Activated CD8-positive, alpha-beta memory T cell treated with anti-CD3 and anti-CD28 coated beads, Interleukin-2, amount 10 ng/mL, durations not matched to agents 7 days and 5 days (primary cell): Measurements from ENCODE around the gene GASK1A. TPM values are rescaled to one million over a fixed set of nuclear protein-coding genes. Genes with fewer than 3 reads are reported as not detected.

Experiments
- ATAC-seq: fragments of 150-1000 bp; cut with Tn5 transposase; one replicate; pipeline ENCODE4 v1.10.0; 2021; ENCODE audit warnings: moderate library complexity
- CTCF ChIA-PET: fragments of 350-600 bp; sonication (Branson Sonifier 250); formaldehyde crosslinking; loops from one replicate; lab custom pipeline; 2021; ENCODE audit warnings: antibody characterized with exemption; lab: Charles Lee
- DNase-seq: peaks from one replicate; pipeline ENCODE4 v3.0.0-alpha.2; 2020
- H3K27ac Mint-ChIP-seq: one replicate; pipeline ENCODE4 v1.8.0; 2021; ENCODE audit warnings: mild to moderate bottlenecking, mixed read lengths
- H3K27me3 Mint-ChIP-seq: one replicate; pipeline ENCODE4 v1.8.0; 2021; ENCODE audit warnings: mixed read lengths
- H3K36me3 Mint-ChIP-seq: one replicate; pipeline ENCODE4 v1.8.0; 2021; ENCODE audit warnings: mild to moderate bottlenecking, mixed read lengths
- H3K4me1 Mint-ChIP-seq: one replicate; pipeline ENCODE4 v1.8.0; 2021; ENCODE audit warnings: mixed read lengths
- H3K4me3 Mint-ChIP-seq: one replicate; pipeline ENCODE4 v1.8.0; 2021; ENCODE audit warnings: mild to moderate bottlenecking, moderate library complexity, mixed read lengths
- H3K9me3 Mint-ChIP-seq: one replicate; pipeline ENCODE4 v1.8.0; 2022; ENCODE audit warnings: low read depth, mixed read lengths
- total RNA-seq, 2 experiments: library from RNA; stranded (reverse); gene quantifications; one replicate each; pipeline ENCODE4 v1.2.3, GENCODE V29; 2021

The GASK1A gene
- total RNA-seq, 2 experiments from 2014 or later, result not detected

- Mint-ChIP-seq H3K27ac (no peak overlapping the region), H3K4me3 (no peak overlapping the region), H3K4me1 (peaks cover 26% of the 10 kb centered on the region), H3K27me3 (no peaks in the 10 kb centered on the region), H3K36me3 (no peaks in the 10 kb centered on the region), H3K9me3 (peaks cover 3% of the 10 kb centered on the region)
- CTCF ChIA-PET, result interaction anchor here (1.0 kb wide), 1 partner anchor 58 kb away, joined by 3 read pairs; no protein-coding TSS in a partner anchor
- DNase-seq, result no peak
- ATAC-seq, result no peak
Measured at GRCh38 chr3:43019826-43020225, 40.7 kb downstream of the GASK1A start.

GRCh38 chr3:43021186-43021585 is 42.1 kb downstream of the GASK1A start:
- Mint-ChIP-seq H3K4me3 (no peak overlapping the region), H3K9me3 (peaks cover 3% of the 10 kb centered on the region), H3K36me3 (no peaks in the 10 kb centered on the region), H3K27ac (no peak overlapping the region), H3K4me1 (peaks cover 26% of the 10 kb centered on the region), H3K27me3 (no peaks in the 10 kb centered on the region)
- ATAC-seq, result no peak
- CTCF ChIA-PET, result no interaction called here
- no peak for DNase-seq

DNA sequence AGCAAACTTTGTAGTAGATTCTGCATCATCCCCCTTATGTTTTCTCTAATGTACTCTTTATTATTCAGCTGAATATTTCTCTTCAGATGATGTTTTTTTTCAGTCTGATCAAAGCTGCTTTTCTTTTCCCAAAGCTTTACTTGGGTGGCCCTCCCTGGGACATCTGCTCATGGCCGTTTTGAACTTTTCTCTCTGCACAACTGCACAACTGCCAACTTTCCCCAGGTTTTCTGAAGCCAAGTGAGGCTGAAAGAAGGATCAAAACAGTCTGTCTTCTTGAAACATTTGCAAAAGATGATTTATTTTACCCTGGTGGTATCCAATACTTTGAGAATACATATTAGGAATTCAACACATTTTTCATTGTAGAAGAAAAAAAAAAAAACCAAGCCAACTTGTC is 43.0 kb downstream of the GASK1A start:
- CTCF ChIA-PET, result interaction anchor here (0.8 to 1.6 kb wide), 2 partner anchors 12 to 14 kb away, joined by 3 read pairs; no protein-coding TSS in a partner anchor

DNA sequence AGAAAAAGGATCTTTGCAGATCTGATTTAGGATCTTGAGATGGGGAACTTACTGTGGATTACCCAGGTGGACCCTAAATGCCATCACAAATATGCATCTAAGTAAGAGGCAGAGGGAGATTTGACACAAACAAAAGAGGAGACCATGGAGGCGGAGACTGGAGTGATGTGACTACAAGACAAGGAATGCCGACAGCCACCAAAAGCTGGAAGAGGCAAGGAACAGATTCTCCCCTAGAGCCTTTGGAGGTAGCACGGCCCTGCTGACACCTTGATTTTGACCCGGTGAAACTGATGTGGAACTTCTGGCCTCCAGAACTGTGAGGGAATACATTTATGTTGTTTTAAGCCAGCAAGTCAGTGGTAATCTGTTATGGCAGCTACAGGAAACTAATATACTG is 44.0 kb downstream of the GASK1A start:
- DNase-seq (no peak), ATAC-seq (no peak)
- H3K27ac Mint-ChIP-seq, result no peak overlapping the region
- CTCF ChIA-PET, result interaction anchor here (1.2 to 1.6 kb wide), 2 partner anchors 15 to 48 kb away, joined by 3 read pairs; no protein-coding TSS in a partner anchor
- H3K36me3 Mint-ChIP-seq, result no peaks in the 10 kb centered on the region
- no peak overlapping the region for H3K4me3 Mint-ChIP-seq
- no peaks in the 10 kb centered on the region for H3K27me3 Mint-ChIP-seq
- H3K4me1 Mint-ChIP-seq, result peaks cover 26% of the 10 kb centered on the region
- peaks cover 3% of the 10 kb centered on the region for H3K9me3 Mint-ChIP-seq

More for the DNA sequence above, 43.0 kb downstream of the GASK1A start:
- Mint-ChIP-seq H3K4me1 (peaks cover 26% of the 10 kb centered on the region), H3K4me3 (no peak overlapping the region), H3K36me3 (no peaks in the 10 kb centered on the region), H3K9me3 (peaks cover 3% of the 10 kb centered on the region), H3K27ac (no peak overlapping the region), H3K27me3 (no peaks in the 10 kb centered on the region)
- ATAC-seq (no peak), DNase-seq (no peak)

GRCh38 chr3:43023746-43024145 is 44.6 kb downstream of the GASK1A start:
- peak overlapping the region; percentile 69 for H3K27ac Mint-ChIP-seq
- peak overlapping the region; percentile 22 for H3K4me3 Mint-ChIP-seq
- peaks cover 2% of the 10 kb centered on the region for H3K9me3 Mint-ChIP-seq
- H3K27me3 Mint-ChIP-seq, result no peaks in the 10 kb centered on the region
- ATAC-seq (peak; percentile 27), DNase-seq (no peak)
- CTCF ChIA-PET, result interaction anchor here (1.2 to 1.6 kb wide), 2 partner anchors 16 to 47 kb away, joined by 3 read pairs; no protein-coding TSS in a partner anchor
- H3K36me3 Mint-ChIP-seq, result no peaks in the 10 kb centered on the region
- peaks cover 24% of the 10 kb centered on the region for H3K4me1 Mint-ChIP-seq

- CTCF ChIA-PET, result interaction anchor here (1.2 kb wide), 1 partner anchor 47 kb away, joined by 3 read pairs; no protein-coding TSS in a partner anchor
- Mint-ChIP-seq H3K4me1 (peaks cover 24% of the 10 kb centered on the region), H3K4me3 (peak overlapping the region; percentile 22), H3K27me3 (no peaks in the 10 kb centered on the region), H3K36me3 (no peaks in the 10 kb centered on the region), H3K9me3 (no peaks in the 10 kb centered on the region), H3K27ac (peak overlapping the region; percentile 69)
- DNase-seq (peak; percentile 65), ATAC-seq (peak; percentile 91)
Measured at GRCh38 chr3:43024181-43024885, 45.2 kb downstream of the GASK1A start.

DNA sequence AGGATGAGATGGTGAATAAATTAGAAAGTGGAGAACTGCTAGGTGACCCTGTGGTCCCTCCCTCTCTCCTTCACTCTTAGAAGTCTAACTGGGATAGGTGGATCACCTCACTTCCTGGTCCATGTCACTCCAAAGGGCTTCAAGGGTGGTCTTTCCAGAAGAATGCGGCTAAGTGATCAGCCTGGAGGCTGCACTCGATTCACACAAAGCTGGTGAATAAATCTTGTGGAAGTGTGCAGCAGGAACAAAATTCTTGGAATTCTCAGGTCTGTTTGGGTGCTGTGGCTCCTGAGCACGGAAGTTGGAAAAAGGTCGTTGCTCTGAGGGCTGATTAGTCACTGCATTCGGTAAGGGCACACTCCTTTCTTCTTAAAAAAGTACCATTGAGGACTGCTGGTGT is 46.3 kb downstream of the GASK1A start:
- ATAC-seq (no peak), DNase-seq (peak; percentile 28)
- H3K4me1 Mint-ChIP-seq, result peaks cover 24% of the 10 kb centered on the region
- no peak overlapping the region for H3K27ac Mint-ChIP-seq
- no peaks in the 10 kb centered on the region for H3K9me3 Mint-ChIP-seq
- H3K27me3 Mint-ChIP-seq, result no peaks in the 10 kb centered on the region
- H3K36me3 Mint-ChIP-seq, result no peaks in the 10 kb centered on the region
- no peak overlapping the region for H3K4me3 Mint-ChIP-seq
- CTCF ChIA-PET, result no interaction called here

DNA sequence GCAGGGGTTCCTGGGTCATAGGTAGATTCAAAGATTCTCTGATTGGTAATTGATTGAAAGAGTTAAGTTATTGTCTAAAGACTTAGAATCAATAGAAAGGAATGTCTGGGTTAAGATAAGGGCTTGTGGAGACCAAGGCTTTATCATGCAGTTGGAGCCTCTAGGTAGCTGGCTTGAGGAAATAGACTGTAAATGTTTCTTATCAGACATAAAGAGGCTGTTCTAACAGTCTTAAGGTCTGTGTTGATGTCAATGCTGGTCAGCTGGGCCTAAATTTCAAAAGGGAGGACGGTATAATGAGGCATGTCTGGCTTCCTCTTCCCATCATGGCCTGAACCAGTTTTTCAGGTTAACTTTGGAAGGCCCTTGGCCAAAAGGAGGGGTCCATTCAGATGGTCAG is 48.9 kb downstream of the GASK1A start:
- H3K27me3 Mint-ChIP-seq, result no peaks in the 10 kb centered on the region
- no peak overlapping the region for H3K4me3 Mint-ChIP-seq
- CTCF ChIA-PET, result no interaction called here

DNA sequence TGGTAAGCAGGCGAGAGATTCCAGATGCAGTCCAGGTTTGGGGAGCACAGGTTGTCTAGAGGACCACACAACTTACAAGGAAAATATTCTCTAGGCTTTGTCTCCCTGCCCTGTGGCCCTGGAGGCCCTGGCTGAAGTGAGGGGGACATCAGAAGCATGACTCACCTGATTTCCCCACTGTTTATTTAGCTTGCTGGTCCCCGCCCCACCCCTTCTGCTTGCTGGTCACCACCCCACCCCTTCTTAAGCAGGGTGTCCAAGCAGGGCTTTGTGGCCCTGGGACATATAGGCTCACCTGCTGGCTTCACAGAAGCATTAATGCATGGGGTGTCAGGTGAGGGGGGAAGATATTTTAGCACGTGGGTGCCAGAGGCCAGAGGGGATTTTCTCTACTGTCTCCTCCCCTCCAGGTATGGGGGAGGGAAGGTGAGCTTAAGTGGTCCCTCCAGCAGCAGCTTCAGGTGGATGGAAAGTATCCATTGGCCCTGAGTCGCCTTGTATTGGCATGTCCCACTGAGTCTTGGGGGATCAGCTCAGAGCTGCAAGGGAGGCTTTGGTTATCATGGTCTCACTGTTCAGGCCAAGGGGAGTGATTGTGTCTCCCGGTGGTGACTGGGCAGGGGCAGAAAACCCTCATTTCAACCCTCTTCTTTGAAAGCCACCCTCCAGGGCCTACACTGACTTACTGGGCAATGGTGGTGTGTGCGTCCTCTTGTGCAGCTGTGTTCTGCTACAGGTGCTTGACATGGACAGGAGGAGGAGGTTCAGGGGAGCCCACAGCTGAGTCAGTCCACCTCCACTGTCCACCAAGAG is 49.8 kb downstream of the GASK1A start:
- CTCF ChIA-PET, result no interaction called here
- no peak overlapping the region for H3K27ac Mint-ChIP-seq
- ATAC-seq (no peak), DNase-seq (peak; percentile 33)
- no peaks in the 10 kb centered on the region for H3K36me3 Mint-ChIP-seq
- no peak overlapping the region for H3K4me3 Mint-ChIP-seq
- no peaks in the 10 kb centered on the region for H3K27me3 Mint-ChIP-seq
- H3K9me3 Mint-ChIP-seq, result no peaks in the 10 kb centered on the region
- H3K4me1 Mint-ChIP-seq, result peaks cover 10% of the 10 kb centered on the region

More for the DNA sequence above, 48.9 kb downstream of the GASK1A start:
- Mint-ChIP-seq H3K9me3 (no peaks in the 10 kb centered on the region), H3K4me1 (peaks cover 18% of the 10 kb centered on the region), H3K27ac (no peak overlapping the region), H3K36me3 (no peaks in the 10 kb centered on the region)
- DNase-seq, result peak; percentile 14
- ATAC-seq, result no peak

- Mint-ChIP-seq H3K4me3 (no peak overlapping the region), H3K27me3 (no peaks in the 10 kb centered on the region), H3K4me1 (no peaks in the 10 kb centered on the region), H3K27ac (no peak overlapping the region), H3K9me3 (no peaks in the 10 kb centered on the region), H3K36me3 (no peaks in the 10 kb centered on the region)
- CTCF ChIA-PET, result no interaction called here
- ATAC-seq, result no peak
- peak; percentile 9 for DNase-seq
Measured at GRCh38 chr3:43030162-43030935, 51.2 kb downstream of the GASK1A start.

DNA sequence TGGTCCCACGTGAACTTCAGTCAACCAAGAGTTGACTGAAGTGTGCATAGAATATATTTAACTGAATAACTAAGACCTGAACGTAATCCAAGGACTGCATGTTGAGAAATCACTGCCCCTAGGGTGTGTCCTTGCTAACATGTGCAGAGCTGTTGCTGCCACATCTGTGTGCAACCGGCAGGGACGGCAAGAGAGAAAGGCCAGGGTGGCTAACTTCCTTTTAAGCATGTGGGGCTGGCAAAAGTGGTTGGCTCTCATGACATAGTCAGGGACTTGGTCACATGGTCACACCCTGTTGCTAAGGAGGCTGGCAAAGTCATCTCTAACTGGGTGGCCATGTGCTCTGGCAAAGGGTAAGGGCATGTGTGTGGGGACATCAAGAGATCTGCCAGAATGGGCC is 52.4 kb downstream of the GASK1A start:
- ATAC-seq (no peak), DNase-seq (peak; percentile 27)
- Mint-ChIP-seq H3K27me3 (no peaks in the 10 kb centered on the region), H3K36me3 (no peaks in the 10 kb centered on the region), H3K27ac (no peak overlapping the region), H3K4me1 (no peaks in the 10 kb centered on the region), H3K4me3 (no peak overlapping the region), H3K9me3 (no peaks in the 10 kb centered on the region)
- CTCF ChIA-PET, result no interaction called here

- CTCF ChIA-PET, result no interaction called here
- ATAC-seq, result no peak
- no peak overlapping the region for H3K27ac Mint-ChIP-seq
- no peaks in the 10 kb centered on the region for H3K27me3 Mint-ChIP-seq
- no peak overlapping the region for H3K4me3 Mint-ChIP-seq
- H3K36me3 Mint-ChIP-seq, result no peaks in the 10 kb centered on the region
- no peaks in the 10 kb centered on the region for H3K9me3 Mint-ChIP-seq
- H3K4me1 Mint-ChIP-seq, result no peaks in the 10 kb centered on the region
- peak; percentile 5 for DNase-seq
Measured at GRCh38 chr3:43031889-43032545, 52.9 kb downstream of the GASK1A start.
